Lung (tissue), 12 donors: Measurements from ENCODE around the gene ZNF793. TPM values are rescaled to one million over a fixed set of nuclear protein-coding genes. Genes with fewer than 3 reads are reported as not detected.

Experiments
- ATAC-seq: fragments of 200-7000 bp; cut with Tn5 transposase; one replicate; pipeline ENCODE4 v1.9.1; 2020; ENCODE audit warnings: moderate number of reproducible peaks; ENCODE audit not compliant: insufficient read depth, low FRiP score
- DNase-seq, 3 donors: peaks; one replicate each; pipeline ENCODE4 v3.0.0-alpha.2; 2013 to 2017
- H3K27ac ChIP-seq, 2 donors: one replicate each; pipeline ENCODE4 v1.5.1; 2013; ENCODE audit warnings: mild to moderate bottlenecking in 2 of 2, moderate library complexity in 2 of 2, control low read depth in 1 of 2, inconsistent platforms in 1 of 2, low read depth in 1 of 2, low read length in 1 of 2
- H3K27me3 ChIP-seq, 3 donors: one replicate each; pipeline ENCODE4 v1.5.1; 2013; ENCODE audit warnings: low read length in 2 of 3; ENCODE audit not compliant: control insufficient read depth in 3 of 3, insufficient read depth in 3 of 3
- H3K36me3 ChIP-seq, 4 donors: one replicate each; pipeline ENCODE4 v1.5.1; 2013; ENCODE audit warnings: low read length in 4 of 4, mild to moderate bottlenecking in 1 of 4, moderate library complexity in 1 of 4; ENCODE audit not compliant: control insufficient read depth in 4 of 4, insufficient read depth in 4 of 4
- H3K4me1 ChIP-seq, 5 donors: one replicate each; pipeline ENCODE4 v1.5.1; 2013; ENCODE audit warnings: low read length in 5 of 5, mild to moderate bottlenecking in 2 of 5, moderate library complexity in 1 of 5; ENCODE audit not compliant: control insufficient read depth in 5 of 5, insufficient read depth in 5 of 5
- H3K4me3 ChIP-seq: one replicate; pipeline ENCODE4 v1.5.1; 2013; ENCODE audit warnings: mild to moderate bottlenecking, control low read depth, moderate library complexity
- H3K9ac ChIP-seq, 2 donors: one replicate each; pipeline ENCODE4 v1.5.1; 2013; ENCODE audit warnings: low read length in 2 of 2, control low read depth in 1 of 2; ENCODE audit not compliant: insufficient read depth in 1 of 2
- H3K9me3 ChIP-seq, 4 donors: one replicate each; pipeline ENCODE4 v1.5.1; 2013; ENCODE audit warnings: low read length in 3 of 4, mild to moderate bottlenecking in 1 of 4, moderate library complexity in 1 of 4; ENCODE audit not compliant: control insufficient read depth in 4 of 4, insufficient read depth in 3 of 4
- CTCF ChIP-seq: IDR thresholded peaks from 2 replicates; pipeline ENCODE4 v1.5.1; 2012; ENCODE audit warnings: mild to moderate bottlenecking; ENCODE audit errors: control extremely low read depth, extremely low read depth
- WGBS, 2 donors: extraction: QIAGEN DNeasy Blood & Tissue Kit; methylation state at CpG; one replicate each; pipeline ENCODE4 v1.1.7; 2013; 5-methylcytosine and 5-hydroxymethylcytosine counted together
- polyA plus RNA-seq, 2 donors: library from polyadenylated mRNA; stranded (reverse); fragments of 200-250 nt; gene quantifications; one replicate each; pipeline ENCODE4 v1.2.1, GENCODE V29; 2013
- total RNA-seq, 2 donors: library from RNA; depleted of rRNA in 1 of 2; stranded (reverse); fragments of >200 nt in 1 of 2; gene quantifications; one replicate each; pipeline ENCODE4 v1.2.1, GENCODE V29; 2014 to 2021
- donor health status: control.
- donor health status: control.
- donor health status: Bipolar disorder and iron deficiency.
- donor health status: healthy.
- donor health status: DM: yes; HTN: yes; CAD: no.

Gene ZNF793
- total and polyA plus RNA-seq, 4 donors = 1.1 to 15.8 (median 3.3) TPM

GRCh38 chr19:37513397-37513796, 6.7 kb downstream of the ZNF793 start:
- DNase-seq (no peak), ATAC-seq (no peak)
- Histone ChIP-seq H3K9ac (no peak overlapping the region), H3K4me1 (no peaks in the 10 kb centered on the region), H3K4me3 (no peak overlapping the region), H3K36me3 (peaks cover 2 to 20% (median 6%) of the 10 kb centered on the region in 4 donors), H3K27ac (no peak overlapping the region), H3K27me3 (no peaks in the 10 kb centered on the region), H3K9me3 (peaks cover 0 to 20% (median 0%) of the 10 kb centered on the region in 4 donors)
- WGBS, 2 donors = 37 to 56% methylated on average over 2 of the region's 2 CpGs
- TF ChIP-seq CTCF = no peak

- Histone ChIP-seq H3K4me1 (no peaks in the 10 kb centered on the region), H3K9me3 (peaks cover 2 to 31% (median 5%) of the 10 kb centered on the region in 4 donors), H3K4me3 (no peak overlapping the region), H3K27me3 (no peaks in the 10 kb centered on the region), H3K9ac (no peak overlapping the region), H3K27ac (no peak overlapping the region), H3K36me3 (peaks cover 4 to 34% (median 22%) of the 10 kb centered on the region in 4 donors)
- WGBS, 2 donors = 79 to 89% methylated on average over 2 of the region's 2 CpGs
- TF ChIP-seq CTCF = no peak
- ATAC-seq = no peak
- no peak for DNase-seq
Measured at GRCh38 chr19:37519890-37520289, 13.2 kb downstream of the ZNF793 start.

GRCh38 chr19:37537391-37537947, 30.7 kb downstream of the ZNF793 start:
- Histone ChIP-seq H3K27me3 (no peaks in the 10 kb centered on the region), H3K9me3 (peaks cover 12 to 48% (median 27%) of the 10 kb centered on the region in 4 donors), H3K9ac (no peak overlapping the region), H3K4me1 (no peaks in the 10 kb centered on the region), H3K27ac (no peak overlapping the region), H3K4me3 (no peak overlapping the region), H3K36me3 (peaks cover 18 to 47% (median 41%) of the 10 kb centered on the region in 4 donors)
- ATAC-seq (no peak), DNase-seq (no peak)
- TF ChIP-seq CTCF = no peak
- WGBS, 2 donors = 96 to 97% methylated on average over 7 of the region's 7 CpGs
